Erythroblast (primary cell): ENCODE measurements around the gene FIBP.
A peak's percentile ranks its signal among the peaks of the same experiment; 100 is the strongest.

Source experiments
- DNase-seq, 2 experiments: peaks; one replicate each; lab custom pipeline; 2025; lab: John Stamatoyannopoulos, UW
- GATA1 ChIP-seq: IDR thresholded peaks from 2 replicates; pipeline ENCODE4 v1.6.1; 2011; ENCODE audit warnings: low read depth, mild to moderate bottlenecking, control low read depth, low read length, moderate library complexity
- POLR2A ChIP-seq: IDR thresholded peaks from 2 replicates; pipeline ENCODE4 v1.6.1; 2011; ENCODE audit warnings: mild to moderate bottlenecking, low read length

FIBP gene

GRCh38 chr11:65866509-65867283 lies 21.6 kb downstream of the FIBP start:
- DNase-seq = no peak
- no peak for TF ChIP-seq GATA1
- no peak for TF ChIP-seq POLR2A

- DNase-seq = no peak
- TF ChIP-seq POLR2A = no peak
- TF ChIP-seq GATA1 = no peak
Observed at GRCh38 chr11:65865550-65866172, 22.6 kb downstream of the FIBP start.

- no peak for DNase-seq
- TF ChIP-seq GATA1 (no peak), POLR2A (no peak)
Observed at GRCh38 chr11:65864706-65865471, 23.4 kb downstream of the FIBP start.

GRCh38 chr11:65863889-65864705 lies 24.2 kb downstream of the FIBP start:
- TF ChIP-seq GATA1 = no peak
- TF ChIP-seq POLR2A = peak; percentile 27
- no peak for DNase-seq

DNA sequence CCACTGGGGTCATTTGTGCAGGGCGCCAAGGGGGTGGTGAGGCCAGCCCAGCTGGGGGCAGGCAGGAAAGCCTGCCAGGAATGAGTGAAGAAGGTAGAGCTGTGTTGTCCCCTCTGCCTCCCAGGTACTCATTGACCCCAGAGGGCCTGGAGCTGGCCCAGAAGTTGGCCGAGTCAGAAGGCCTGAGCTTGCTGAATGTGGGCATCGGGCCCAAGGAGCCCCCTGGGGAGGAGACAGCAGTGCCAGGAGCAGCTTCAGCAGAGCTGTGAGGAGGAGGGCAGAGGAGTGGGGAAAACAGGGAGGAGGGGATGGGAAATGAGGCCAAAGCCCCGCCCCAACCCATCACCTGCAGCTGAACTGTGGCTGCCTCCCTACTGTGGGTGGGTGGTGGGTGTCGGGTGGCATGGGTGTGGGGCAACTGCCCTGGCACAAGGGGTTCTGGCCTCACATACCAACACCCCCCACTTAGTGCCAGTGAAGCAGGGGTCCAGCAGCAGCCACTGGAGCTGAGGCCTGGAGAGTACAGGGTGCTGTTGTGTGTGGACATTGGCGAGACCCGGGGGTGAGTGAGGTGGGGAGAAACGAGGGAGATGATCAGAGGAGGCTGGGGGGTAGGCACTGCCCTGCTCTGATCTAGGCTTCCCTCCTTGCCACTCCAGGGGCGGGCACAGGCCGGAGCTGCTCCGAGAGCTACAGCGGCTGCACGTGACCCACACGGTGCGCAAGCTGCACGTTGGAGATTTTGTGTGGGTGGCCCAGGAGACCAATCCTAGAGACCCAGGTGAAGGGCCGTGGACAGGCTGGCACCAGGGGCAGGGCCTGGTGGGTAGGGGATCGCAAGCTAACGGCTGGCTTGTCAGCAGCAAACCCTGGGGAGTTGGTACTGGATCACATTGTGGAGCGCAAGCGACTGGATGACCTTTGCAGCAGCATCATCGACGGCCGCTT lies 25.1 kb downstream of the FIBP start:
- DNase-seq = no peak
- TF ChIP-seq POLR2A (no peak), GATA1 (no peak)

- DNase-seq = no peak
- no peak for TF ChIP-seq POLR2A
- no peak for TF ChIP-seq GATA1
Observed at GRCh38 chr11:65862191-65862735, 26.0 kb downstream of the FIBP start.

- TF ChIP-seq POLR2A (no peak), GATA1 (no peak)
- no peak for DNase-seq
Observed at GRCh38 chr11:65861533-65862183, 26.6 kb downstream of the FIBP start.

GRCh38 chr11:65861165-65861505 lies 27.1 kb downstream of the FIBP start:
- DNase-seq = peak in 1 of 2 experiments; percentile 69
- TF ChIP-seq GATA1 (no peak), POLR2A (no peak)

DNA sequence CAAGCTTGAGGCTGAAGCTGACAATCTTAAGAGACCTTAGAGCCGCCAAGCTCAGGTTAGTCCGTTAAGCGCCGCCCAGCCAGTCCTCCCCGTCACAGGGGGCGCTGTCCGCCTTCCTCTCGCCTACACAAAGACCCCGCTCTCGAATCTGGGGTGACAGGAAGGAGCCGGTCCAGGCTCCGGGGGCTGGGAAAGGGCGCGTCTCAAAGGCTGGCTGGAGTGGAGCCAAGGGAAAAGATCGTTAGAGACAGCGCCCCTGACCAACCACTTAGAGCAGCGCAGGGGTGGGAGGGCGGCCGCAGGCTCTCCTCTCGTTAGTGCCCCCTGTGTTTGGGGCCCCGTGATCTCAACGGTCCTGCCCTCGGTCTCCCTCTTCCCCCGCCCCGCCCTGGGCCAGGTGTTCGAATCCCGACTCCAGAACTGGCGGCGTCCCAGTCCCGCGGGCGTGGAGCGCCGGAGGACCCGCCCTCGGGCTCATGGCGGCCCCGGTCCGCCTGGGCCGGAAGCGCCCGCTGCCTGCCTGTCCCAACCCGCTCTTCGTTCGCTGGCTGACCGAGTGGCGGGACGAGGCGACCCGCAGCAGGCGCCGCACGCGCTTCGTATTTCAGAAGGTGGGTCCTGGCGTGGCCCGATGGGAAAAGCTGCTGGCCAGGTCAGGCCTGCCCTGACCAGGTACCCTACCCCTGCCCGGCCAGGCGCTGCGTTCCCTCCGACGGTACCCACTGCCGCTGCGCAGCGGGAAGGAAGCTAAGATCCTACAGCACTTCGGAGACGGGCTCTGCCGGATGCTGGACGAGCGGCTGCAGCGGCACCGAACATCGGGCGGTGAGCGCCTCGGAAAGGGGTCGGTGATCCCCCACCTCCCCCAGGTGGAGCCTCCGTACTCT lies 27.8 kb downstream of the FIBP start, which contains the start of gene MUS81:
Gene MUS81 (plus strand): TSS at position 156 of the 887 bp plus-strand sequence. CDS start 321 bp downstream, at position 477.
- DNase-seq = peak; percentile 100
- TF ChIP-seq POLR2A = peak; percentile 66
- TF ChIP-seq GATA1 = no peak

GRCh38 chr11:65859812-65860277 lies 28.4 kb downstream of the FIBP start:
- no peak for DNase-seq
- TF ChIP-seq POLR2A (peak; percentile 79), GATA1 (no peak)
